ENCODE measurements around the gene MBOAT2.

Gene MBOAT2

DNA sequence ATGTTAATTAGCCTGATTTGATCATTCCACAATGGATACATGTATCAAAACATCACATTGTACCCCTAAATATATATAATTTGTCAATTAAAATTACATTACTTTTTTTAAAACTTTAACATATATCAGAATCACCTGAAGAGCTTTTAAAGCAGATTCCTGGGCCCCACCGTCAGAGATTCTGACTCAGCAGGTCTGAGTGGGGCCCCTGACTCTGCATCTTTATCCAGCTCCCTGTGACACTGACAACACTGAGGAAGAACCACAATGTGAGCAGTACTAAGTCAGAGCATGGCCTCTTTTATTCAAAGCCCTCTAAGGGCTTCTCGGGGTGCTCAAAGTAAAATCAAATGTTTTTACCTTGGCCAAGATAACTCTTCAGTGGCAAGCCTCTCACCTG, 175.8 kb downstream of the MBOAT2 start:
- H3K36me3 ChIP-seq (ENCODE audit: insufficient read depth, low read length) = peaks cover 8% of the 10 kb centered on the region; the same call in 1 of the 2 replicates
- H3F3A ChIP-seq (ENCODE audit: low read depth) = no peaks in the 10 kb centered on the region
- H3K9ac ChIP-seq (ENCODE audit: low read depth, low read length, poor library complexity, severe bottlenecking) = no peak overlapping the region
- no peak overlapping the region for H3K4me2 ChIP-seq (ENCODE audit: low read depth, low read length, poor library complexity, severe bottlenecking)
- no peaks in the 10 kb centered on the region for H3K27me3 ChIP-seq (ENCODE audit: insufficient read depth, low read length, poor library complexity, severe bottlenecking)
- no peaks in the 10 kb centered on the region for H3K9me3 ChIP-seq (ENCODE audit: insufficient read depth, low read depth, low read length)
- peaks cover 32% of the 10 kb centered on the region for H4K20me1 ChIP-seq (ENCODE audit: insufficient read depth, low read length, poor library complexity, severe bottlenecking)
- peaks cover 27% of the 10 kb centered on the region for H3K4me1 ChIP-seq (ENCODE audit: insufficient read depth, low read length, poor library complexity, severe bottlenecking)
- H3K4me3 ChIP-seq (ENCODE audit: low read length, poor library complexity, severe bottlenecking) = no peak overlapping the region
- peaks cover 45% of the 10 kb centered on the region for H3K79me2 ChIP-seq (ENCODE audit: insufficient read depth, low read length)
- TF ChIP-seq, protein P1, sequence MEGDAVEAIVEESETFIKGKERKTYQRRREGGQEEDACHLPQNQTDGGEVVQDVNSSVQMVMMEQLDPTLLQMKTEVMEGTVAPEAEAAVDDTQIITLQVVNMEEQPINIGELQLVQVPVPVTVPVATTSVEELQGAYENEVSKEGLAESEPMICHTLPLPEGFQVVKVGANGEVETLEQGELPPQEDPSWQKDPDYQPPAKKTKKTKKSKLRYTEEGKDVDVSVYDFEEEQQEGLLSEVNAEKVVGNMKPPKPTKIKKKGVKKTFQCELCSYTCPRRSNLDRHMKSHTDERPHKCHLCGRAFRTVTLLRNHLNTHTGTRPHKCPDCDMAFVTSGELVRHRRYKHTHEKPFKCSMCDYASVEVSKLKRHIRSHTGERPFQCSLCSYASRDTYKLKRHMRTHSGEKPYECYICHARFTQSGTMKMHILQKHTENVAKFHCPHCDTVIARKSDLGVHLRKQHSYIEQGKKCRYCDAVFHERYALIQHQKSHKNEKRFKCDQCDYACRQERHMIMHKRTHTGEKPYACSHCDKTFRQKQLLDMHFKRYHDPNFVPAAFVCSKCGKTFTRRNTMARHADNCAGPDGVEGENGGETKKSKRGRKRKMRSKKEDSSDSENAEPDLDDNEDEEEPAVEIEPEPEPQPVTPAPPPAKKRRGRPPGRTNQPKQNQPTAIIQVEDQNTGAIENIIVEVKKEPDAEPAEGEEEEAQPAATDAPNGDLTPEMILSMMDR (conservative IDR thresholded peaks at IDR 0.05; ENCODE audit: low read length) = no peak
- TF ChIP-seq EZH2phosphoT487 (IDR thresholded peaks at IDR 0.05; ENCODE audit: borderline replicate concordance) = no peak
- no peaks in the 10 kb centered on the region for H3K9me2 ChIP-seq (replicated peaks; ENCODE audit: low read depth, low read length)
- no peak overlapping the region for H2AFZ ChIP-seq (ENCODE audit: low read length)

DNA sequence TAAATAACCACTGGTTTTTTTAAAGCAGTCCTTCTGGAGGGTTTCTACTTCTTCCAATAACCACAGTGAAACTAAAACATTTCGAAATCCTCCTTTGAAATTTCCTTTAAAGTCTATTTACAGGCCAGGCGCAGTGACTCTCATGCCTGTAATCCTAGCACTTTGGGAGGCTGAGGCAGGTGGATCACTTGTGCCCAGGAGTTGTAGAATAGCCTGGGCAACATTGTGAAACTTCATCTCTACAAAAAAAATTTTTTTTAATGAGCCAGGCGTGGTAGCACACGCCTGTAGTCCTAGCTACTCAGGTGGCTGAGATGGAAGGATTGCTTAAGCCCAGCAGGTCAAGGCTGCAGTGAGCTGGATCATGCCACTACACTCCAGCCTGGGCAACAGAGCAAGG, 181.3 kb downstream of the MBOAT2 start:
- no peak overlapping the region for H3K4me2 ChIP-seq (ENCODE audit: low read depth, low read length, poor library complexity, severe bottlenecking)
- no peak overlapping the region for H2AFZ ChIP-seq (ENCODE audit: low read length)
- no peak overlapping the region for H3K4me3 ChIP-seq (ENCODE audit: low read length, poor library complexity, severe bottlenecking)
- H3K9ac ChIP-seq (ENCODE audit: low read depth, low read length, poor library complexity, severe bottlenecking) = no peak overlapping the region
- no peaks in the 10 kb centered on the region for H3K4me1 ChIP-seq (ENCODE audit: insufficient read depth, low read length, poor library complexity, severe bottlenecking)
- H3F3A ChIP-seq (ENCODE audit: low read depth) = no peaks in the 10 kb centered on the region
- TF ChIP-seq, protein P1 (conservative IDR thresholded peaks at IDR 0.05; ENCODE audit: low read length) = no peak
- TF ChIP-seq EZH2phosphoT487 (IDR thresholded peaks at IDR 0.05; ENCODE audit: borderline replicate concordance) = no peak
- H4K20me1 ChIP-seq (ENCODE audit: insufficient read depth, low read length, poor library complexity, severe bottlenecking) = no peaks in the 10 kb centered on the region
- H3K36me3 ChIP-seq (ENCODE audit: insufficient read depth, low read length) = peaks cover 35% of the 10 kb centered on the region
- H3K27me3 ChIP-seq (ENCODE audit: insufficient read depth, low read length, poor library complexity, severe bottlenecking) = no peaks in the 10 kb centered on the region
- H3K9me2 ChIP-seq (replicated peaks; ENCODE audit: low read depth, low read length) = no peaks in the 10 kb centered on the region
- 0 out of 2 replicates have a peak, but pooled peaks cover 1% of the 10 kb centered on the region for H3K79me2 ChIP-seq (ENCODE audit: insufficient read depth, low read length)
- H3K9me3 ChIP-seq (ENCODE audit: insufficient read depth, low read depth, low read length) = no peaks in the 10 kb centered on the region

DNA sequence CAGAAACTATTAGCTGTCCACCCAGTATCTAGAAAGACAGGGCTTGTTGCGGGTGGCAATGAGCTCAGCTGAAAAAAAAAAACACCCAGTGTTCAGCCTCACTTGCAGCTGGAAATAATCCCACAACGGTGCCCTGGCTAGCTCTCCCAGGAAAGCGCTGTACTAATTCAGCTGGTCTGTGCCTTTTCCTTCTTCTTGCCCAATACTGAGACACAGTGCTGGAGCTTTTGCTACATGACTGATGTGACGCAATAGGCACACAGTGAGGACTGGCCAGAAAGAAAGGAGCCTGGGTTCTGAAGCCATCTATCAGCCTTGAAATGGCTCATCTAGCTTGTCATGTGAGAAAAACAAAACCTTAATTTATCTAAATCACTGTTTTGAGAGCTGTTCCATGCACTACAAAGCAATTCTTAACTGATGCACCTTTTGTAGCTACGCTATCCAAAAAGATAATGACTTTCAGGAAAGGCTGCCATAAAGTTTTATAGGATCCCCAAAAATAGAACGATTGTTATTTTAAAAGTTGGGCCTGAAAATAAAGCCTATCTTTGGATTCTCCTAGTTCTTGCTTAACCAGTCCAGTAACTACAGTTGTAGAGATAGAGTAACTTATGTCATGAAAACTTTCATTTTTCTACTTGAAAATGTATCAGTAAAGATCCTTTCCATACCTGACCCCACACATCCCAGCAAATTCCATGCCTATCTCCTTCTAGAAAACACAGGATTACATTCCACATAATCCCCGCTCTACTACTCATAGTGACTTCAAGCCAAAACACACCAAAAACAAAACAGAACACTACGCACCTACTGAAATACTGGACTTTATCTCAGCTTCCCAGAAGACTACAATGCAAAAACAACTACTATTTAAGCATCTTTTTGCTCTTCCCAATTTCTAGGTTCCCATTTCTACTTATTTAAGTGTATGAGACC, 181.9 kb downstream of the MBOAT2 start:
- Histone ChIP-seq H4K20me1 (ENCODE audit: insufficient read depth, low read length, poor library complexity, severe bottlenecking) (no peaks in the 10 kb centered on the region), H3K79me2 (ENCODE audit: insufficient read depth, low read length) (no peaks in the 10 kb centered on the region), H2AFZ (ENCODE audit: low read length) (no peak overlapping the region), H3K4me1 (ENCODE audit: insufficient read depth, low read length, poor library complexity, severe bottlenecking) (no peaks in the 10 kb centered on the region), H3K9me2 (replicated peaks; ENCODE audit: low read depth, low read length) (no peaks in the 10 kb centered on the region), H3K4me2 (ENCODE audit: low read depth, low read length, poor library complexity, severe bottlenecking) (no peak overlapping the region), H3K27me3 (ENCODE audit: insufficient read depth, low read length, poor library complexity, severe bottlenecking) (no peaks in the 10 kb centered on the region), H3K9me3 (ENCODE audit: insufficient read depth, low read depth, low read length) (no peaks in the 10 kb centered on the region), H3F3A (ENCODE audit: low read depth) (no peaks in the 10 kb centered on the region), H3K36me3 (ENCODE audit: insufficient read depth, low read length) (peaks cover 39% of the 10 kb centered on the region), H3K4me3 (ENCODE audit: low read length, poor library complexity, severe bottlenecking) (no peak overlapping the region), H3K9ac (ENCODE audit: low read depth, low read length, poor library complexity, severe bottlenecking) (no peak overlapping the region)
- TF ChIP-seq, protein P1 (conservative IDR thresholded peaks at IDR 0.05; ENCODE audit: low read length) = no peak
- TF ChIP-seq EZH2phosphoT487 (IDR thresholded peaks at IDR 0.05; ENCODE audit: borderline replicate concordance) = no peak

All from Loucy (cell line).